ENCODE measurements around the gene CRYBB1. TPM values are rescaled to one million over a fixed set of nuclear protein-coding genes. Genes with fewer than 3 reads are reported as not detected.

CRYBB1 gene
- polyA plus RNA-seq, 1 of the 3 experiments (the other 2 are of a cell fraction): 0.05 TPM

DNA sequence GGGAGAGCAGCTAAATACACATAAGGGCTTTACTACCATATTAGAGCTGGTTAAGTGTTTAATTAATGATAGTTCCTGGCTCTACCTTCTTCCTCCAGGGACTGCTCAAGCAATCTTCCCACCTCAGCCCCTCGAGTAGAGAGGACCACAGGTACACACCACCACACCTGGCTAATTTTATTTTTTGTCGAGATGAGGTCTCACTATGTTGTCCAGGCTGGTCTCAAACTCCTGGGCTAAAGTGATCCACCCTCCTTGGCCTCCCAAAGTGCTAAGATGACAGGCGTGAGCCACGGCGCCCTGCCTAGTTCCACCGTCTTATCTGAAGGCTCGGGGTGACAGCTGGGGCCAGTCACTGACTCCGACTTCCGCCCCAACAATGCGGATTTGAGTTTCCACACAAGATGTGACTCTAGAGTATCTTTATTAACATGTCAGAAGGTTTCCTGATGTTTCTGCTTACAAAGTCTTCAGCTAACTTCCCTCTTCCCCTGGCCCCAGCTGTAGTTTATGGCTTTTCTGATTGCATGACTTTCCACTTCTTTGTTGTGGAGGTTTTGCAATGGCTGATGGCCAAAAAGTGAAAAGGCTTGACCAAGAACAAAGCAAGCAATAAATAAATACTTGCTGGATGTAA lies 44.7 kb downstream of the CRYBB1 start:
- TF ChIP-seq, protein P1, sequence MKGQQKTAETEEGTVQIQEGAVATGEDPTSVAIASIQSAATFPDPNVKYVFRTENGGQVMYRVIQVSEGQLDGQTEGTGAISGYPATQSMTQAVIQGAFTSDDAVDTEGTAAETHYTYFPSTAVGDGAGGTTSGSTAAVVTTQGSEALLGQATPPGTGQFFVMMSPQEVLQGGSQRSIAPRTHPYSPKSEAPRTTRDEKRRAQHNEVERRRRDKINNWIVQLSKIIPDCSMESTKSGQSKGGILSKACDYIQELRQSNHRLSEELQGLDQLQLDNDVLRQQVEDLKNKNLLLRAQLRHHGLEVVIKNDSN (IDR thresholded peaks at IDR 0.05; ENCODE audit: borderline replicate concordance, low read depth): no peak
- no peak for TF ChIP-seq POLR2AphosphoS5 (IDR thresholded peaks at IDR 0.05; ENCODE audit: low read depth, low read length)
- TF ChIP-seq FOSL2 (IDR thresholded peaks at IDR 0.05; ENCODE audit: borderline replicate concordance, low read depth): no peak
- TF ChIP-seq NRF1 (IDR thresholded peaks at IDR 0.05; ENCODE audit: low read depth, low read length): no peak
- no peak for TF ChIP-seq RAD21 (IDR thresholded peaks at IDR 0.05; ENCODE audit: low read length)
- TF ChIP-seq RCOR1 (IDR thresholded peaks at IDR 0.05; ENCODE audit: low read length): no peak
- no peak for TF ChIP-seq YY1 (IDR thresholded peaks at IDR 0.05; ENCODE audit: low read depth)
- no peak for TF ChIP-seq MXI1 (IDR thresholded peaks at IDR 0.05; ENCODE audit: low read depth, low read length)
- TF ChIP-seq TEAD4 (IDR thresholded peaks at IDR 0.05; ENCODE audit: borderline replicate concordance, insufficient read depth): no peak
- TF ChIP-seq, protein P2, sequence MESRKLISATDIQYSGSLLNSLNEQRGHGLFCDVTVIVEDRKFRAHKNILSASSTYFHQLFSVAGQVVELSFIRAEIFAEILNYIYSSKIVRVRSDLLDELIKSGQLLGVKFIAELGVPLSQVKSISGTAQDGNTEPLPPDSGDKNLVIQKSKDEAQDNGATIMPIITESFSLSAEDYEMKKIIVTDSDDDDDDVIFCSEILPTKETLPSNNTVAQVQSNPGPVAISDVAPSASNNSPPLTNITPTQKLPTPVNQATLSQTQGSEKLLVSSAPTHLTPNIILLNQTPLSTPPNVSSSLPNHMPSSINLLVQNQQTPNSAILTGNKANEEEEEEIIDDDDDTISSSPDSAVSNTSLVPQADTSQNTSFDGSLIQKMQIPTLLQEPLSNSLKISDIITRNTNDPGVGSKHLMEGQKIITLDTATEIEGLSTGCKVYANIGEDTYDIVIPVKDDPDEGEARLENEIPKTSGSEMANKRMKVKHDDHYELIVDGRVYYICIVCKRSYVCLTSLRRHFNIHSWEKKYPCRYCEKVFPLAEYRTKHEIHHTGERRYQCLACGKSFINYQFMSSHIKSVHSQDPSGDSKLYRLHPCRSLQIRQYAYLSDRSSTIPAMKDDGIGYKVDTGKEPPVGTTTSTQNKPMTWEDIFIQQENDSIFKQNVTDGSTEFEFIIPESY (IDR thresholded peaks at IDR 0.05; ENCODE audit: borderline replicate concordance, low read depth): no peak
- TF ChIP-seq TAF1 (IDR thresholded peaks at IDR 0.05; ENCODE audit: borderline replicate concordance, low read depth, low read length): no peak
- TF ChIP-seq, protein P3, sequence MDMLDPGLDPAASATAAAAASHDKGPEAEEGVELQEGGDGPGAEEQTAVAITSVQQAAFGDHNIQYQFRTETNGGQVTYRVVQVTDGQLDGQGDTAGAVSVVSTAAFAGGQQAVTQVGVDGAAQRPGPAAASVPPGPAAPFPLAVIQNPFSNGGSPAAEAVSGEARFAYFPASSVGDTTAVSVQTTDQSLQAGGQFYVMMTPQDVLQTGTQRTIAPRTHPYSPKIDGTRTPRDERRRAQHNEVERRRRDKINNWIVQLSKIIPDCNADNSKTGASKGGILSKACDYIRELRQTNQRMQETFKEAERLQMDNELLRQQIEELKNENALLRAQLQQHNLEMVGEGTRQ (IDR thresholded peaks at IDR 0.05; ENCODE audit: borderline replicate concordance, low read depth, low read length): no peak
- no peak for TF ChIP-seq EZH2phosphoT487 (IDR thresholded peaks at IDR 0.05; ENCODE audit: borderline replicate concordance, low read depth)
- TF ChIP-seq, protein P4, sequence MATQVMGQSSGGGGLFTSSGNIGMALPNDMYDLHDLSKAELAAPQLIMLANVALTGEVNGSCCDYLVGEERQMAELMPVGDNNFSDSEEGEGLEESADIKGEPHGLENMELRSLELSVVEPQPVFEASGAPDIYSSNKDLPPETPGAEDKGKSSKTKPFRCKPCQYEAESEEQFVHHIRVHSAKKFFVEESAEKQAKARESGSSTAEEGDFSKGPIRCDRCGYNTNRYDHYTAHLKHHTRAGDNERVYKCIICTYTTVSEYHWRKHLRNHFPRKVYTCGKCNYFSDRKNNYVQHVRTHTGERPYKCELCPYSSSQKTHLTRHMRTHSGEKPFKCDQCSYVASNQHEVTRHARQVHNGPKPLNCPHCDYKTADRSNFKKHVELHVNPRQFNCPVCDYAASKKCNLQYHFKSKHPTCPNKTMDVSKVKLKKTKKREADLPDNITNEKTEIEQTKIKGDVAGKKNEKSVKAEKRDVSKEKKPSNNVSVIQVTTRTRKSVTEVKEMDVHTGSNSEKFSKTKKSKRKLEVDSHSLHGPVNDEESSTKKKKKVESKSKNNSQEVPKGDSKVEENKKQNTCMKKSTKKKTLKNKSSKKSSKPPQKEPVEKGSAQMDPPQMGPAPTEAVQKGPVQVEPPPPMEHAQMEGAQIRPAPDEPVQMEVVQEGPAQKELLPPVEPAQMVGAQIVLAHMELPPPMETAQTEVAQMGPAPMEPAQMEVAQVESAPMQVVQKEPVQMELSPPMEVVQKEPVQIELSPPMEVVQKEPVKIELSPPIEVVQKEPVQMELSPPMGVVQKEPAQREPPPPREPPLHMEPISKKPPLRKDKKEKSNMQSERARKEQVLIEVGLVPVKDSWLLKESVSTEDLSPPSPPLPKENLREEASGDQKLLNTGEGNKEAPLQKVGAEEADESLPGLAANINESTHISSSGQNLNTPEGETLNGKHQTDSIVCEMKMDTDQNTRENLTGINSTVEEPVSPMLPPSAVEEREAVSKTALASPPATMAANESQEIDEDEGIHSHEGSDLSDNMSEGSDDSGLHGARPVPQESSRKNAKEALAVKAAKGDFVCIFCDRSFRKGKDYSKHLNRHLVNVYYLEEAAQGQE (IDR thresholded peaks at IDR 0.05; ENCODE audit: low read depth, low read length): no peak
- no peak for TF ChIP-seq RXRA (IDR thresholded peaks at IDR 0.05; ENCODE audit: borderline replicate concordance, low read depth)
- no peak for TF ChIP-seq FOXM1 (IDR thresholded peaks at IDR 0.05; ENCODE audit: low read depth)
- TF ChIP-seq FOXJ3 (CRISPR knock-in tag; IDR thresholded peaks at IDR 0.05): no peak
- TF ChIP-seq MEF2A (IDR thresholded peaks at IDR 0.05; ENCODE audit: borderline replicate concordance, low read depth): no peak
- peaks cover 0 to 2% of the 10 kb centered on the region in 2 experiments for H3K36me3 ChIP-seq (replicated peaks in 1 of 2; ENCODE audit: control insufficient read depth in 1 of 2, insufficient read depth in 2 of 2, low read length in 1 of 2)
- H2AFZ ChIP-seq (ENCODE audit: low read depth): no peak overlapping the region
- no peaks in the 10 kb centered on the region for H3K9me3 ChIP-seq
- peaks cover 47% of the 10 kb centered on the region for H3K79me2 ChIP-seq (ENCODE audit: insufficient read depth)
- H3K27ac ChIP-seq (ENCODE audit: low read depth in 2 of 2, low read length in 1 of 2): no peak overlapping the region
- POLR2A ChIA-PET: no interaction called here
- H3K9me2 ChIP-seq: no peaks in the 10 kb centered on the region
- H4K20me1 ChIP-seq (ENCODE audit: insufficient read depth): peaks cover 2% of the 10 kb centered on the region; the same call in 1 of the 2 replicates
- no peaks in the 10 kb centered on the region for H3K27me3 ChIP-seq (ENCODE audit: insufficient read depth)
- no peak for DNase-seq
- WGBS (ENCODE audit: low lambda C conversion rate): 93% methylated on average over 10 of the region's 10 CpGs
- no peaks in the 10 kb centered on the region for H3F3A ChIP-seq (replicated peaks; ENCODE audit: insufficient read depth)
- no peak overlapping the region for H3K4me3 ChIP-seq (ENCODE audit: low read depth in 2 of 2, low read length in 1 of 2)
- H3K4me1 ChIP-seq (ENCODE audit: control insufficient read depth in 1 of 2, insufficient read depth in 2 of 2, low read depth in 1 of 2, low read length in 1 of 2): peaks cover 0 to 3% of the 10 kb centered on the region in 2 experiments; a peak in 1 of 4 replicates
- CTCF ChIA-PET: interaction anchor here (0.6 kb wide), 1 partner anchor 12 kb away, joined by 3 read pairs; no protein-coding TSS in a partner anchor
- no peak overlapping the region for H3K9ac ChIP-seq
- H3K4me2 ChIP-seq: no peak overlapping the region
